OCI-LY3 (cell line): Measurements from ENCODE around the gene HMGCLL1.

ENCODE experiments used
- EZH2phosphoT487 ChIP-seq: fragments of 200-600 bp; shearing (Covaris generic); IDR thresholded peaks from 2 replicates; pipeline ENCODE4 v1.6.1; 2018; ENCODE audit warnings: antibody characterized with exemption, mixed run types, low read depth
- TF ChIP-seq, protein P1 (sequence below): fragments of 200-600, 300-600 bp; sonication (generic); IDR thresholded peaks from 2 replicates; pipeline ENCODE4 v1.5.1; 2014; ENCODE audit warnings: antibody characterized with exemption, low read length, low read depth

DNA sequence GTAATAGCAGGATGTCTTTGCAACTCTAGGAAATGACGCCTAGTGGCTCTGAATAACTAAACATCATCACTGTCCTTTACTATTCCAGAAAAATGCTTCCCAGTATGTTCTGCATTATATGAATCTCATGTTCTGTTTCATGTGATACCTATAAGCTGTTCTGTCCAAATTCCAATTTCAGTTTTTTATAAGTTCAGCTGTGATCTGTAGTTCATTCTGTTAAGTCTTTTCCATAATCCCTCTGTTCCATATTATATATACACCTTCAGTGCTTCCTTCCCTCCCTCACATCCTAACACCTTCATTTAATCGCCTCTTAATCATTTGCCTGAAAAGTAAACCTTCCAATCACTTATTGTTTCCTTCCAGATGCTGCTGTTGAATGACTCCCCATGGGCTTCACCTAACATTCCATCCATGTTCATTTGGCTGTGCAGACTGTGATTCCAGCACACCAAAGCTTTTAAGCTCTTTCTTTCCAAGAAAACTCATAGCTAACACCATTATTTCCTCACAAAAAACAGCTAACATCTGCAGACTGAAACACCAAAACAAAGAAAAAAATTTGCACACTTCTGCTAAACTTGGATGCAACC, 18.6 kb downstream of the HMGCLL1 start:
- TF ChIP-seq EZH2phosphoT487, result no peak
- TF ChIP-seq, protein P1, sequence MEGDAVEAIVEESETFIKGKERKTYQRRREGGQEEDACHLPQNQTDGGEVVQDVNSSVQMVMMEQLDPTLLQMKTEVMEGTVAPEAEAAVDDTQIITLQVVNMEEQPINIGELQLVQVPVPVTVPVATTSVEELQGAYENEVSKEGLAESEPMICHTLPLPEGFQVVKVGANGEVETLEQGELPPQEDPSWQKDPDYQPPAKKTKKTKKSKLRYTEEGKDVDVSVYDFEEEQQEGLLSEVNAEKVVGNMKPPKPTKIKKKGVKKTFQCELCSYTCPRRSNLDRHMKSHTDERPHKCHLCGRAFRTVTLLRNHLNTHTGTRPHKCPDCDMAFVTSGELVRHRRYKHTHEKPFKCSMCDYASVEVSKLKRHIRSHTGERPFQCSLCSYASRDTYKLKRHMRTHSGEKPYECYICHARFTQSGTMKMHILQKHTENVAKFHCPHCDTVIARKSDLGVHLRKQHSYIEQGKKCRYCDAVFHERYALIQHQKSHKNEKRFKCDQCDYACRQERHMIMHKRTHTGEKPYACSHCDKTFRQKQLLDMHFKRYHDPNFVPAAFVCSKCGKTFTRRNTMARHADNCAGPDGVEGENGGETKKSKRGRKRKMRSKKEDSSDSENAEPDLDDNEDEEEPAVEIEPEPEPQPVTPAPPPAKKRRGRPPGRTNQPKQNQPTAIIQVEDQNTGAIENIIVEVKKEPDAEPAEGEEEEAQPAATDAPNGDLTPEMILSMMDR, result no peak
